Endothelial cell of umbilical vein (primary cell): ENCODE data around the gene CAMK2G.

Experiments used
- POLR2A ChIP-seq: IDR thresholded peaks from 2 replicates; pipeline ENCODE4 v1.6.1; 2012; ENCODE audit warnings: low read depth, mild to moderate bottlenecking, control low read depth, low read length
- TF ChIP-seq, protein P1 (sequence below), 2 donors: IDR thresholded peaks; 1 replicate in 1 of 2; 2 replicates in 1 of 2; pipeline ENCODE4 v1.5.1; 2011; ENCODE audit warnings: low read length in 2 of 2, mild to moderate bottlenecking in 2 of 2, moderate library complexity in 2 of 2, control low read depth in 1 of 2, inconsistent platforms in 1 of 2, low read depth in 1 of 2; ENCODE audit not compliant: insufficient read depth in 1 of 2; ENCODE audit errors: extremely low read depth in 1 of 2

DNA sequence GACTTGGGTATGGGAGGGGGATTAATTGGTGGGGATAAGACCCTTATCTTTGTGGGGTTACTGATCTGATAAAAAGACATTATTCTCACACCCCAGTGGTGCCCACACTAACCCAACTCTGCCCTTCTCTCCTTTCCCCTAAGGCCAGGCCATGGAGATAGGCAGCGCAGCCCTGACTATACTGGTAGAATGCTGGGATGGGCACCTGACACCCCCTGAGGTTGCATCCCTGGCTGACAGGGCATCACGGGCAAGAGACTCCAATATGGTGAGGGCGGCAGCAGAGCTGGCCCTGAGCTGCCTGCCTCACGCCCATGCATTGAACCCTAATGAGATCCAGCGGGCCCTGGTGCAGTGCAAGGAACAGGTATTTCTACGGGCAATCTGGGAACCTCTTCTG lies 76.3 kb downstream of the CAMK2G start:
- TF ChIP-seq, protein P1, sequence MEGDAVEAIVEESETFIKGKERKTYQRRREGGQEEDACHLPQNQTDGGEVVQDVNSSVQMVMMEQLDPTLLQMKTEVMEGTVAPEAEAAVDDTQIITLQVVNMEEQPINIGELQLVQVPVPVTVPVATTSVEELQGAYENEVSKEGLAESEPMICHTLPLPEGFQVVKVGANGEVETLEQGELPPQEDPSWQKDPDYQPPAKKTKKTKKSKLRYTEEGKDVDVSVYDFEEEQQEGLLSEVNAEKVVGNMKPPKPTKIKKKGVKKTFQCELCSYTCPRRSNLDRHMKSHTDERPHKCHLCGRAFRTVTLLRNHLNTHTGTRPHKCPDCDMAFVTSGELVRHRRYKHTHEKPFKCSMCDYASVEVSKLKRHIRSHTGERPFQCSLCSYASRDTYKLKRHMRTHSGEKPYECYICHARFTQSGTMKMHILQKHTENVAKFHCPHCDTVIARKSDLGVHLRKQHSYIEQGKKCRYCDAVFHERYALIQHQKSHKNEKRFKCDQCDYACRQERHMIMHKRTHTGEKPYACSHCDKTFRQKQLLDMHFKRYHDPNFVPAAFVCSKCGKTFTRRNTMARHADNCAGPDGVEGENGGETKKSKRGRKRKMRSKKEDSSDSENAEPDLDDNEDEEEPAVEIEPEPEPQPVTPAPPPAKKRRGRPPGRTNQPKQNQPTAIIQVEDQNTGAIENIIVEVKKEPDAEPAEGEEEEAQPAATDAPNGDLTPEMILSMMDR (IDR thresholded peaks at IDR 0.05; ENCODE audit: extremely low read depth in 1 of 2, insufficient read depth in 1 of 2, low read depth in 1 of 2, low read length in 2 of 2), result no peak
- TF ChIP-seq POLR2A, result no peak
